HL-60 (cell line): ENCODE results near the gene SAMD10.
"Not testable (repeated sequence)": the region's sequence is repeated elsewhere in the genome, so short reads cannot be mapped to it uniquely, and the experiment has no call there.

Experiments
- CTCF ChIP-seq: IDR thresholded peaks from one replicate; pipeline ENCODE4 v1.5.1; 2011; ENCODE audit warnings: low read length, control low read depth, inconsistent platforms; ENCODE audit not compliant: insufficient read depth
- REST ChIP-seq: IDR thresholded peaks from 2 replicates; pipeline ENCODE4 v1.6.1; 2012; ENCODE audit warnings: low read depth; ENCODE audit not compliant: insufficient replicate concordance
- SPI1 ChIP-seq: IDR thresholded peaks from 2 replicates; pipeline ENCODE4 v1.6.1; 2012; ENCODE audit warnings: low read depth, mild to moderate bottlenecking, borderline replicate concordance

GRCh38 chr20:64012385-64013154, 33.1 kb upstream of the SAMD10 start:
- not testable (repeated sequence) for TF ChIP-seq CTCF, SPI1, REST
